Measurements from ENCODE around the gene TMEM273. TPM values are rescaled to one million over a fixed set of nuclear protein-coding genes. Genes with fewer than 3 reads are reported as not detected.

Gene TMEM273
- total RNA-seq, 1 donor from 2014 or later = not detected

DNA sequence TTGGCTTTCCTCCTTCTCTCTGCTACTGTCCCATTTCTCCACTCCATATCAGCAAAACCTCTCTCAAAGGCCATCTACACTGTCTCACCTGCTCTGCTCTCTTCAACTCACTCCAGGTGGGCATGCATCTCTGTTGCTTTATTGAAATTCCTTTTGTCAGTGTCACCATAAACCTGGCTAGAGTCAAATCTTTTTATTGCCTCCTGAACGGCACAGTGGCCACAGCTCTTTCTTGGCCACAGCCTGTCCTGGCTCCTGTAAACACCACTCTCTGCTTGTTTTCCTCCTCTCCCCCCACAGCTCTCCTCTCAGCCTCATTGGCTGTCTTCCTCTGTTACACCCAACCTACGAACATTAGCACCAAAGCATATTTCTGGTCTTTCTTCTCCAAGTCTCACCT, 31.1 kb upstream of the TMEM273 start:
- TF ChIP-seq, protein P1, sequence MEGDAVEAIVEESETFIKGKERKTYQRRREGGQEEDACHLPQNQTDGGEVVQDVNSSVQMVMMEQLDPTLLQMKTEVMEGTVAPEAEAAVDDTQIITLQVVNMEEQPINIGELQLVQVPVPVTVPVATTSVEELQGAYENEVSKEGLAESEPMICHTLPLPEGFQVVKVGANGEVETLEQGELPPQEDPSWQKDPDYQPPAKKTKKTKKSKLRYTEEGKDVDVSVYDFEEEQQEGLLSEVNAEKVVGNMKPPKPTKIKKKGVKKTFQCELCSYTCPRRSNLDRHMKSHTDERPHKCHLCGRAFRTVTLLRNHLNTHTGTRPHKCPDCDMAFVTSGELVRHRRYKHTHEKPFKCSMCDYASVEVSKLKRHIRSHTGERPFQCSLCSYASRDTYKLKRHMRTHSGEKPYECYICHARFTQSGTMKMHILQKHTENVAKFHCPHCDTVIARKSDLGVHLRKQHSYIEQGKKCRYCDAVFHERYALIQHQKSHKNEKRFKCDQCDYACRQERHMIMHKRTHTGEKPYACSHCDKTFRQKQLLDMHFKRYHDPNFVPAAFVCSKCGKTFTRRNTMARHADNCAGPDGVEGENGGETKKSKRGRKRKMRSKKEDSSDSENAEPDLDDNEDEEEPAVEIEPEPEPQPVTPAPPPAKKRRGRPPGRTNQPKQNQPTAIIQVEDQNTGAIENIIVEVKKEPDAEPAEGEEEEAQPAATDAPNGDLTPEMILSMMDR (conservative IDR thresholded peaks at IDR 0.05; ENCODE audit: low read depth, low read length) = no peak
- no peak overlapping the region for H3K4me3 ChIP-seq (ENCODE audit: low read depth, low read length)
- DNase-seq (ENCODE audit: low read depth) = no peak

DNA sequence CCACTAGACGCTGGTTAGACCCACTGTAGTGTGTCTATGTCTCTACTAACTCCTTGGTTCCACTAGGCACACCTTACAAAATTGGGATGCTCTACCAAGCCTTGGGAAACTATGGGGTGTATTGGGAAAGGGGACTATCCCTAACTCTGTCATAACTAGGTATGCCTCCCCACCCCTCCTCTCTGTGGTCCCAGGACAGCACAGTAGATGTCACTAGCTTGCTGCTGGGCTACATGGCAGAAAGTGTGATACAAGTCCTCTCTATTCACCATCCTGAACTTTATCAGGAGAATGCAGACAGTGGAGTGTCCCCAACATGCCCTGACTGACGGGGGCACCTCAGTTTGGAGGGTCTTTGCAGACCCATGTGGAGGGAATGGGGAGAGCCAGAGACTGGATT, 30.3 kb upstream of the TMEM273 start:
- no peak for DNase-seq (ENCODE audit: low read depth)
- H3K4me3 ChIP-seq (ENCODE audit: low read depth, low read length) = no peak overlapping the region
- TF ChIP-seq, protein P1 (conservative IDR thresholded peaks at IDR 0.05; ENCODE audit: low read depth, low read length) = no peak

DNA sequence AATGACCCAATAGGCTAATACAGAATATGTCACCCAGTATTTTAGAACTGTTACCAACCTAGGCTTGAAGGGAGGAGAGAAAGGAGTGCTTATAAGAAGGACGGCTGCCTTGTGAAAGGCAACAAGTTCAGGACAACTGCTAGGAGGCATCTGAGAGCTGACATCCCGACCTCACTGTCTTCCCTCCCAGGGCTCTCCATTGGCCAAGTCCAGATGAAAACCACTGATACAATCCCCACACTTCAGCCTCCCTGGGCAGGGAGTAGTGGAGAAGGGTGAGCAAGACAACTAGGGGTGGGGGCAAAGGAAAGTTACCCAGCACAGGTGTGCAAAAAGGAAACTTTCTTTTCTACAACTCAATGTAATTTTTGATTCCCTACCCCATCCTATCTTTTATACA, 29.5 kb upstream of the TMEM273 start:
- H3K4me3 ChIP-seq (ENCODE audit: low read depth, low read length) = no peak overlapping the region
- TF ChIP-seq, protein P1 (conservative IDR thresholded peaks at IDR 0.05; ENCODE audit: low read depth, low read length) = no peak
- DNase-seq (ENCODE audit: low read depth) = no peak

DNA sequence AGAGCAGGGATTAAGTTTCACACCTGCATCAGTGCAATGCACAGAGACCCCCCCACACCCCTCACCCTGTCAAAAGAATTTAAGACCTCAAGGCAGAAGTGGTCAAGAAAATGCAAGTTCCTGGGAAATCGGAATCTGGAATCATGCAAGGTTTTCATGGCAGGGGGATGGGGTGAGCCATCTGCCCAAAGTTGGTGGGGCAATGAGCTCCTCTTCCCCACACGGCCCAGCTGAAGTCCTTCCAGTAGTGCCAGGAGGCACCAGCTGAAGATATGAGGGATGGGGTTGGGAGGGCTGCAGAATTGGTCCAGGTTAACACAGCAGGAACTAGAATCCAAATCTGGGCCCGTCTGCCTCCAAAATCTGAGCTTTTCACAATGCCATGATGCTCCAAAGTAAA, 25.0 kb upstream of the TMEM273 start:
- TF ChIP-seq, protein P1 (conservative IDR thresholded peaks at IDR 0.05; ENCODE audit: low read depth, low read length) = no peak
- no peak overlapping the region for H3K4me3 ChIP-seq (ENCODE audit: low read depth, low read length)
- DNase-seq (ENCODE audit: low read depth) = no peak

DNA sequence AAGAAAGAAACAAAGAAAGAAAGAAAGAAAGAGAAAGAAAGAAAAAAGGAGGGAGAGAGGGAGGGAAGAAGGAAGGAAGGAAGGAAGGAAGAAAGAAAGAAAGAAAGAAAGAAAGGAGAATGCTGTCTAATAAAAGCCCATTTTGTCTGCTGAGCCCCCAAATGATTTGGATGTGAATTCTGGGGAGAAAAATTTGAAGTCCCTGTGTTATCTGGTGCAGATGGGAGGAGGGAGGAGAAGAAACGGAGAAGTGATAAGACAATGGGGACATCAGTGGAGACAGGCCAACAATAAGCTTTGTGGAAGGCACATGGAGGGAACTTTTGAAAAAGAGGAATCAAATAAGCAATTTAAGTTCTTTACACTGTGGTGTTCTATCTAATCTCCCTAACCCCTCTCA, 24.6 kb upstream of the TMEM273 start:
- no peak for DNase-seq (ENCODE audit: low read depth)
- H3K4me3 ChIP-seq (ENCODE audit: low read depth, low read length) = no peak overlapping the region
- TF ChIP-seq, protein P1 (conservative IDR thresholded peaks at IDR 0.05; ENCODE audit: low read depth, low read length) = no peak

DNA sequence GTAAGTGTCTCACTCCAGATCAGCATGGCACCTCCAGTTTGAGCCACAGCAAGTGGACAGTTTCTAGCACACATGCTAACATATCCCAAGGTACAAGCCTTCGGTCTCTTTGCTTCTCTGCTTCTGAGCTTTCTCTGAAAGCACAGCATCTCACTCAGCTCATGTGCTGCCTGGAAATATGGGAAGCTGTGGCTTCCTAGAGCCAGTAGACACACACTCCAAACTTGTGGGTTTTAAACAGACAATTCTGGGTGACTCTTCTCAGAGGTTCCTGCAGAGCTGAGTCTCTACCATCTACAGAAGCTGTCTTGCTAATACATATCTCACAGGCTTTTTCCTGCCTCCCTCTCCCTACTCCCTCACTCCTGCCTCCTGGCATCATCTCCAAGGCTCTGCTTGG, 23.9 kb upstream of the TMEM273 start:
- DNase-seq (ENCODE audit: low read depth) = no peak
- H3K4me3 ChIP-seq (ENCODE audit: low read depth, low read length) = no peak overlapping the region
- TF ChIP-seq, protein P1 (conservative IDR thresholded peaks at IDR 0.05; ENCODE audit: low read depth, low read length) = no peak

DNA sequence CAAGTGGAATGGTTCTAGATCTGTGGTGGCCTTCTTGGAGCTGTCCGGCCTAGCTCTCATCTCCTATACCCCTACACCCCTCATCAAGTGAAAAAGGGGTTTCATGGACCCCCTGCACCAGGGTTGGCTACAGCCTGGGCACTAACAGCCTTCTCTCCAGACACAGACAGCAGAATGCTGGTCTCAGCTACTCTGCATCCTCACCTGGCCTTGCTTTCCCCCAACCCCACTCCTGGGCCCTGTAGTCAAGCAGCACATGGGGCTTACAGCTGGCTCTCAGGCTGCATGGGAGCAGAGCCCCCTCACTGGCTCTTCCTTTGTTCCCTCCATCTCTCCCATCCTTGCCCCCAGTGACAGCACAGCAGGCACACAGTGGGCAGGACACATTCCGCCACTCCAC, 20.8 kb upstream of the TMEM273 start:
- TF ChIP-seq, protein P1 (conservative IDR thresholded peaks at IDR 0.05; ENCODE audit: low read depth, low read length) = no peak
- H3K4me3 ChIP-seq (ENCODE audit: low read depth, low read length) = no peak overlapping the region
- no peak for DNase-seq (ENCODE audit: low read depth)
